ENCODE results near the gene SPNS2. TPM values are rescaled to one million over a fixed set of nuclear protein-coding genes. Genes with fewer than 3 reads are reported as not detected.
A peak's percentile ranks its signal among the peaks of the same experiment; 100 is the strongest.

SPNS2 gene
- total RNA-seq, 4 donors from 2014 or later: 10.4 to 17.4 (median 16.4) TPM

GRCh38 chr17:4504188-4504587, 5.5 kb downstream of the SPNS2 start:
- ATAC-seq: no peak
- TF ChIP-seq POLR2A (IDR thresholded peaks at IDR 0.05): no peak
- TF ChIP-seq EP300 (IDR thresholded peaks at IDR 0.05): no peak
- TF ChIP-seq CTCF (IDR thresholded peaks at IDR 0.05): no peak
- no peak for TF ChIP-seq POLR2AphosphoS5 (IDR thresholded peaks at IDR 0.05)
- H3K36me3 ChIP-seq: no peaks in the 10 kb centered on the region

GRCh38 chr17:4505187-4505586, 6.5 kb downstream of the SPNS2 start:
- peak overlapping the region in 3 of 4 donors; percentile 3 to 32 (median 14) for H3K27ac ChIP-seq
- no peak overlapping the region for H3K4me3 ChIP-seq
- ATAC-seq: no peak
- peaks cover 0 to 48% (median 6%) of the 10 kb centered on the region in 3 donors for H3K4me1 ChIP-seq
- no CpG with 5 or more reads among the region's 5 CpGs for WGBS, 2 donors (ENCODE audit: low coverage in 1 of 2)
- no peaks in the 10 kb centered on the region for H3K36me3 ChIP-seq
- H3K9me3 ChIP-seq: no peaks in the 10 kb centered on the region
- peaks cover 64% of the 10 kb centered on the region for H3K27me3 ChIP-seq
- TF ChIP-seq POLR2AphosphoS5 (IDR thresholded peaks at IDR 0.05) (no peak), POLR2A (IDR thresholded peaks at IDR 0.05) (no peak), CTCF (IDR thresholded peaks at IDR 0.05) (no peak), EP300 (IDR thresholded peaks at IDR 0.05) (no peak)

More at GRCh38 chr17:4504188-4504587, 5.5 kb downstream of the SPNS2 start:
- H3K4me3 ChIP-seq: no peak overlapping the region
- no CpG with 5 or more reads among the region's 5 CpGs for WGBS, 2 donors (ENCODE audit: low coverage in 1 of 2)
- H3K27ac ChIP-seq: peak overlapping the region in 3 of 4 donors; percentile 3 to 43 (median 7)
- peaks cover 74% of the 10 kb centered on the region for H3K27me3 ChIP-seq
- no peaks in the 10 kb centered on the region for H3K9me3 ChIP-seq
- peaks cover 1 to 51% (median 16%) of the 10 kb centered on the region in 3 donors for H3K4me1 ChIP-seq

- TF ChIP-seq POLR2A (IDR thresholded peaks at IDR 0.05) (no peak), EP300 (IDR thresholded peaks at IDR 0.05) (no peak), CTCF (IDR thresholded peaks at IDR 0.05) (no peak), POLR2AphosphoS5 (IDR thresholded peaks at IDR 0.05) (no peak)
- H3K36me3 ChIP-seq: no peaks in the 10 kb centered on the region
- H3K27me3 ChIP-seq: peaks cover 53% of the 10 kb centered on the region
- H3K4me3 ChIP-seq: no peak overlapping the region
- no peak for ATAC-seq
- H3K27ac ChIP-seq: peak overlapping the region in 1 of 4 donors; percentile 3
- H3K4me1 ChIP-seq: peaks cover 0 to 48% (median 3%) of the 10 kb centered on the region in 3 donors
- 60% methylated on average over 6 of the region's 13 CpGs; no CpG with 5 or more reads in 1 of the 2 donors for WGBS, 2 donors (ENCODE audit: low coverage in 1 of 2)
- no peaks in the 10 kb centered on the region for H3K9me3 ChIP-seq
These were observed 7.6 kb downstream of the SPNS2 start for GRCh38 chr17:4506175-4506813.

GRCh38 chr17:4506892-4507291, 8.2 kb downstream of the SPNS2 start:
- Histone ChIP-seq H3K4me3 (no peak overlapping the region), H3K36me3 (no peaks in the 10 kb centered on the region), H3K9me3 (no peaks in the 10 kb centered on the region), H3K4me1 (peaks cover 0 to 52% (median 3%) of the 10 kb centered on the region in 3 donors), H3K27ac (peak overlapping the region in 1 of 4 donors; percentile 3), H3K27me3 (peaks cover 47% of the 10 kb centered on the region)
- 100% methylated on average over 3 of the region's 8 CpGs; no CpG with 5 or more reads in 1 of the 2 donors for WGBS, 2 donors (ENCODE audit: low coverage in 1 of 2)
- no peak for TF ChIP-seq EP300 (IDR thresholded peaks at IDR 0.05)
- no peak for TF ChIP-seq POLR2A (IDR thresholded peaks at IDR 0.05)
- TF ChIP-seq CTCF (IDR thresholded peaks at IDR 0.05): no peak
- TF ChIP-seq POLR2AphosphoS5 (IDR thresholded peaks at IDR 0.05): no peak
- no peak for ATAC-seq
